GM12875 (cell line): ENCODE measurements around the gene RBM3.

Experiments
- H3K4me3 ChIP-seq: one replicate; pipeline ENCODE4 v1.5.1; 2011; ENCODE audit warnings: low read depth, low read length, control low read depth
- TF ChIP-seq, protein P1 (sequence below): IDR thresholded peaks from 2 replicates; pipeline ENCODE4 v1.5.1; 2011; ENCODE audit warnings: low read depth, mild to moderate bottlenecking, control low read depth, inconsistent platforms, low read length, moderate library complexity, borderline replicate concordance; ENCODE audit not compliant: insufficient read depth

Gene RBM3

DNA sequence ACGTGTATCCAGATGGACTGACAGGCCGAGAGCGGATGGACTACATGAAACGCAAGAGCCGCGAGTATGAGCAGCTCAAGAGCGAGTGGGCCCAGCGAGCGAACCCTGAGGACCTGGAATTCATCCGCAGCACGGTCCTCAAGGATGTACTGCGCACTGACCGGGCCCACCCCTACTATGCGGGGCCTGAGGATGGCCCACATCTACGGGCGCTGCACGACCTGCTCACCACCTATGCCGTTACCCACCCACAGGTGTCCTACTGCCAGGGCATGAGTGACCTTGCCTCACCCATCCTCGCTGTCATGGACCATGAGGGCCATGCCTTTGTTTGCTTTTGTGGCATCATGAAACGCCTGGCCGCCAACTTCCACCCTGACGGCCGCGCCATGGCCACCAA is 14.6 kb upstream of the RBM3 start:
- H3K4me3 ChIP-seq, result no peak overlapping the region
- TF ChIP-seq, protein P1, sequence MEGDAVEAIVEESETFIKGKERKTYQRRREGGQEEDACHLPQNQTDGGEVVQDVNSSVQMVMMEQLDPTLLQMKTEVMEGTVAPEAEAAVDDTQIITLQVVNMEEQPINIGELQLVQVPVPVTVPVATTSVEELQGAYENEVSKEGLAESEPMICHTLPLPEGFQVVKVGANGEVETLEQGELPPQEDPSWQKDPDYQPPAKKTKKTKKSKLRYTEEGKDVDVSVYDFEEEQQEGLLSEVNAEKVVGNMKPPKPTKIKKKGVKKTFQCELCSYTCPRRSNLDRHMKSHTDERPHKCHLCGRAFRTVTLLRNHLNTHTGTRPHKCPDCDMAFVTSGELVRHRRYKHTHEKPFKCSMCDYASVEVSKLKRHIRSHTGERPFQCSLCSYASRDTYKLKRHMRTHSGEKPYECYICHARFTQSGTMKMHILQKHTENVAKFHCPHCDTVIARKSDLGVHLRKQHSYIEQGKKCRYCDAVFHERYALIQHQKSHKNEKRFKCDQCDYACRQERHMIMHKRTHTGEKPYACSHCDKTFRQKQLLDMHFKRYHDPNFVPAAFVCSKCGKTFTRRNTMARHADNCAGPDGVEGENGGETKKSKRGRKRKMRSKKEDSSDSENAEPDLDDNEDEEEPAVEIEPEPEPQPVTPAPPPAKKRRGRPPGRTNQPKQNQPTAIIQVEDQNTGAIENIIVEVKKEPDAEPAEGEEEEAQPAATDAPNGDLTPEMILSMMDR, result no peak

DNA sequence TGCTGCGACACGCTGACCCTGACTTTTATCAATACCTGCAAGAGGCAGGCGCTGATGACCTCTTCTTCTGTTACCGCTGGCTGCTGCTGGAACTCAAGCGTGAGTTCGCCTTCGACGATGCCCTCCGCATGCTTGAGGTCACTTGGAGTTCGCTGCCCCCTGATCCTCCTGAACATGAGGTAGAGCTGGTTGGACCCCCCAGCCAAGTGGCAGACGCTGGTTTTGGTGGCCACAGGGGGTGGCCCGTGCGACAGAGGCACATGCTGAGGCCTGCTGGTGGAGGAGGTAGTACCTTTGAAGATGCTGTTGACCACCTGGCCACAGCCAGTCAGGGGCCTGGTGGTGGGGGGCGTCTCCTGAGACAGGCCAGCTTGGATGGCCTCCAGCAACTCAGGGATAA is 14.2 kb upstream of the RBM3 start:
- H3K4me3 ChIP-seq, result no peak overlapping the region
- TF ChIP-seq, protein P1, result no peak

- TF ChIP-seq, protein P1, result no peak
- no peak overlapping the region for H3K4me3 ChIP-seq
Observed at GRCh38 chrX:48560681-48561080, 13.6 kb upstream of the RBM3 start.

DNA sequence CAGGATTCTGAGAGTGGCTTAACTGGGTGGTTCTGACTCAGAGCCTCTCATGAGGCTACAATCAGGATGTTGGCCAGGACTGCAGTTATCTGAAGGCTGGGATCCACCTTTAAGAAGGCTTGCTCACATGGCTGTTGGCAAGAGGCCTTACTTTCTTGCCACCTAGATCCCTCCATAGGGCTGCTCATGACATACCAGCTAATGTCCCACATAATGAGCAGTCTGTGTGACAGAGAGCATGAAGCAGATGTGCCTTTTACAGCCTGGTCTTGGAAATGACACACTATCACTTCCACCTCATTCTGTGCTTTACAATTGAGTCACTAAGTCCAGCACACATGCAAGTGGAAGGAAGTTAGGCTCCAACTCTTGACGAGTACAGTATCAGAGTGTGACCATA is 4.3 kb upstream of the RBM3 start:
- no peak overlapping the region for H3K4me3 ChIP-seq
- TF ChIP-seq, protein P1, result no peak

DNA sequence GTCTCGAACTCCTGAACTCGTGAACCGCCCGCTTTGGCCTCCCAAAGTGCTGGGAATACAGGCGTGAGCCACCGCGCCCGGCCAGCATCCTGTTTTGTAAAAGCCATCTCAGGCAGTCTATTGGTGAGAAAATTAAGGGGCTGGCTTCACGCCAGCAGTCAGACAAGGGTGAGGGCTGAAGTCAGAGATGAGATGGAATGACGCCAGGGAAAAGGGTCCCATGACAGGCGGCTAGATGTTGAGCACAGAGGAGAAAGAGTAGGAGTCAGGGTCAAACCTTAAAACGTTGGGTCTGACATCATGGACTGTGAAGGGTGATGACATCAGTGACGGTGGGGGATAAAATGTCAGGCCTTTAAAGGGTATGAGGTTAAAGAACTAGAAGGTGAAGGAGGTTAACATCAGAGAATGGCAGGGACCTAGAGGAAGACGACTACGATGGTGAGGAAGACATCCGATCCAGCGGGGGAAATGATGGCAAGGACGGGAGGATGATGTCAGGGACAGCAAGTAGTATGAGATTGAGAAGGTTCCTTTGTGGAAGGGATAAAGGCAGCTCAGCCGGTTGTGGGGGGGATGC is 504 bp upstream of the RBM3 start:
- TF ChIP-seq, protein P1, result no peak
- H3K4me3 ChIP-seq, result peak overlapping the region; percentile 87

DNA sequence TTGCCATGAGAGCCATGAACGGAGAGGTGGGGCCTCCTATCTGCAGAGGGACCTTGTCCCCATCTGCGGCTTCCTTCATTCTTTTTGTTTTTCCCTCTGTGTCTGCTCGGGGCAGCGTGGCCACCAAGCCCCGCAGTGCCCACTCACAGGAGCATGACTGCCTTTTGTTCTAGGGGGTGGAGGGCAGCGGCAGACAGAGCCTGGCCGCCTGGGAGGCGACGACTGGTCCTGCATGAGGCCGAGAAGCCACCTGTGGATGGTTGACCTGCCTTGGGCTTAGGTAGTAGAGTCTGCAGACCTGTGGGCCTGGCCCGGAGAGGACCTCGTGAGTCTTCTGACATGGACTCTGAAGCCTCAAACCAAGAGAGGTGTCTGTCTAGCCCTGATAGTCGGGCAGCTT is 1.4 kb downstream of the RBM3 start:
- TF ChIP-seq, protein P1, result no peak
- peak overlapping the region; percentile 87 for H3K4me3 ChIP-seq

- H3K4me3 ChIP-seq, result peak overlapping the region; percentile 87
Observed at GRCh38 chrX:48576108-48576507, 1.8 kb downstream of the RBM3 start.

More at GRCh38 chrX:48576108-48576507, 1.8 kb downstream of the RBM3 start:
- TF ChIP-seq, protein P1, result no peak
